NCI-H226 (cell line): ENCODE measurements around the gene TRAPPC2L.
A peak's percentile ranks its signal among the peaks of the same experiment; 100 is the strongest.
"Not testable (repeated sequence)": the region's sequence is repeated elsewhere in the genome, so short reads cannot be mapped to it uniquely, and the experiment has no call there.

Experiments used
- DNase-seq: peaks from one replicate; pipeline ENCODE4 v3.0.0-alpha.2; 2015

The TRAPPC2L gene

DNA sequence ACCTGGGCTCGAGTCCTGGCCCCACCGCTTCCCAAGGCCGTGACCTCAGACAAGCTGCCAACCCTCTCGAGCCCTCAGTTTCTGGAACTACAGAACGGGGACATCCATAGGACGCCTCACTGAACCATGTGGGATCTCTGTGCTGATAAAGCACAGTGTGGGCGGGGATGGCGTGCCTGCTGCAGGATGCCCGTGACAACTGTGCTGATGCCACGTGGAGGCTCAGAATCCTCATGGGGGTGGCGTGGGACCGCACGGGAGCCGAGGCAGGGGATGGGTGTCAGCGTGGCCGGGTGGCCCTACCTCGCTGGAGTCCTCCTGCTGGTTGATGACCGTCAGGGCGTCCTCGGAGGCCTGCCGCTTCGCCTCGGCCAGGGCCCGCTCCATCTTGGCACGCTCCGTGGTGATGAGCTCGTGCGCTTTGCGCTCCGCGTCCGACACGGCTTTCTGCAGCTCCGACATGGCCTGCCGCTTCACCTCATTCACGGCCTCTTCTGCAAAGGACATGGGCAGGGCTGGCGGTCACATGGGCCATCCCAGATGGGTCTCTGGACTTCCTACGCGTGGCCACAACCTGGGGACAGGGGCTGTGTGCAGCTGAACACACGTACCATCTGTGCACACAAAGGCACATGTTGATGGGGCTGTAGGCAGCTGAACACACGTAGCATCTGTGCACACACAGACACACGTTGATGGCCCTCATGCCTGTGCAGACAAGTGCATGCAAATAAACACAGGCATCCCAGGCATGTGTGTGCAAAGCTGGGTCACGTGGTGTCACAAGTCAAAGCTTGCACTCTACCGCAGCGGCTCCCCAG lies 22.2 kb downstream of the TRAPPC2L start:
- no peak for DNase-seq

DNA sequence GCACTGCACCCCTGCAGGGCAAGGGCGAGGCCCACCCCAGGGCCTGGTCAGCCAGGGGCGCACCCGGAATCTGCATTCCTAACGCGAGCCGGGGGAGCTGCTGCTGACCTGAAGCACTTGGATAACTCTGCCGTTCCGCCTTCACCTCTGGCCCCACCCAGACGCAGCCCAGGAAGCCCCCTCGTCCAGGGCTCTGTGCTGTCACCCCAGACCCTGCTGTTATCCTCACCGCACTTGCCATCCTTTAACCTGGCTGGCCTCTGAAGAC lies 22.8 kb downstream of the TRAPPC2L start:
- DNase-seq: no peak

DNA sequence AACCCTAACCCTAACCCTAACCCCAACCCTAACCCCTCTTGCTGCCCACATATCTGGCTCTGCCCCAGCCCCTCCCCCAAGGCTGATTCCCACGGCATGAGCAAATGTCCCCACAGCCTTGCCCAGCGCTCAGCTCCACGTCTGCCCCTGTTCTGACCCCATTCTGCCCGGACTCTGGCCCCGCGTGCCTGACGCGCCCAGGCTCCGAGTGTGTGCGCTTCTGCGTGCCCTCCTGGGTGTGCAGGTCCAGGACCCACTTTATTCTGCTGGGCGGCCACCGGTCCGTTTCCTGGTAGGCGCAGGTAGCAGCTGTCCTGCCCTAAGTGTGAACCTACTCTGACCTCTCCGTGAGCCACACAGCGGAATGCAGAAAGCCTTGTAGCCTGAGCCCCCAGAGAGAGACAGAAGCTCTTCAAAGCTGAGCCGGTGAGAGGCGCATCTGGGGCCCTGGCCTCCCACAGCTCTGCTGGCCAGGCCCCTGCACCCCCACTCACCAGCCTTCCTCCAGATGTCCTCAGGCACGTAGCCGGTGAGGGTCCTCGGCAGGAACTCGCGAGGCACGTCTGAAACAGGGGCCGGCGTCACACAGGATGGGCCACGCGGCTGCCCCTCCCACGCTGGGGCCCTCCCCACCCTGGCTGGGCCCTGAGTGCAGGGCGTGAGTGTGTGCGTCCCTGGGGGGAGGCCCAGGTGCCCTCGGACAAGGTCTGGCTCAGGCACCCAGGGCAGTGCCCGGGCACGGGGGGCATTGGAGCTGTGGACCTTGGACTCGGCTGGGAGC lies 23.5 kb downstream of the TRAPPC2L start:
- DNase-seq: no peak

DNA sequence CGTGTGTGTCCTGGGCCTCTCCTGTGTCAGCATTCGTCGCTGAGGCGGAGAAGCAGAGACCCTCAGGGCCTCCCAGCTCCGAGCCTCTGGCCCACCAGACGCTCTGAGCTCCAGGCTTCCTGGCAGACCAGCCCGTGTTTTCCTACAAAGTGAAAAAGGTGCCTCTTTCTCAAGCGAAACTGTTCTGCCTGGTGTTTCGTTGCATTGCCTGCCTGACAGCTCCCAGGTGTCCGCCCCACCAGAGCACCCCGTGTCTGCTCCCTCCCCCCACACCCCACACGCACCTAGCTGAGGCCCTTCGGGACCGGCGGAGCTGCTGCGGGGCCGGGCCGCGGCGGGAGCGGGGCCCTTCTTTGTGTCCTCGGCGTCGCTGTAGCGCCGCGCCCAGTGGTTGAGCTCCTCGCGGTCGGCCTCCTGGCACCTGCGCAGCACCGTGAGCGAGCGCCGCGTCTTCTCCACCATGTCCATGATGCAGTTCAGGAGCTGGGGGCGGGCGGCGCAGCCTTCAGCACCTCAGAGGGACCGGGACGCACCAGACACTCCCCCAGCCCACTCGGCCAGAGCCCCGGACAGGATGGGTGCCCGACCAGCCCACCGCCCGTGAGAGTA lies 24.2 kb downstream of the TRAPPC2L start:
- DNase-seq: no peak

DNA sequence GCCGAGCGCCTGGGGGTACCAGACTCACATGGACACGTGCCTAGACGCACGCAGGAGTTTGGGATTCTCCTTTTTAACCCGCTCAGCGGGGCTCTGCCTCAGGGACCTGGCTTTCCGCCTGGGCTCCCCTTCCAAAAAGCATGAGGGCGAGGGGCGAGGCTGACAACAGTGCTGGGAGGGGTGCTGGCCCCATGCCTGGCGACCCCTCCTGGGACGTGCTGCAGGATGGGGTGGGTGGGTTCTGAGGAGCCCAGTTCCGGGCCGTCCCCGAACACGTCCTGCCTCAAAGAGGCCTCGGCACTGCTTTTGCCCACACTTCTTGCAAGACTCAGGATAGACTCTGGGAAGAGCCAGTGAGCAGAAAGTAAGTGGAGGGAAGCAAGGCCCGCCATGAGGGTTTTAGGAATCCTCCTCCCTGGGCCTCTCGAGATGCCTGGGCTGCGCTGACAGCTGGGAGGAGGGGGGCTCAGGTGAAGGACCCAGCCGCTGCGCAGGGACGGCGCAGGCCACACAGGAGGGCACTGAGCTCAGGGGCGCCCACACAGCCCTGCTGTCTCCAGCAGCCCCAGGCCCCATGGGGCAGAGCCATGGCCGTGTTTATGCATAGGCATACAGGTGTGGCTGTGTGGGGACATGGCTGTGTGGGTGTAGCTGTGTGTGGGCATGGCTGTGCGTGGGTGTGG lies 24.9 kb downstream of the TRAPPC2L start:
- no peak for DNase-seq

DNA sequence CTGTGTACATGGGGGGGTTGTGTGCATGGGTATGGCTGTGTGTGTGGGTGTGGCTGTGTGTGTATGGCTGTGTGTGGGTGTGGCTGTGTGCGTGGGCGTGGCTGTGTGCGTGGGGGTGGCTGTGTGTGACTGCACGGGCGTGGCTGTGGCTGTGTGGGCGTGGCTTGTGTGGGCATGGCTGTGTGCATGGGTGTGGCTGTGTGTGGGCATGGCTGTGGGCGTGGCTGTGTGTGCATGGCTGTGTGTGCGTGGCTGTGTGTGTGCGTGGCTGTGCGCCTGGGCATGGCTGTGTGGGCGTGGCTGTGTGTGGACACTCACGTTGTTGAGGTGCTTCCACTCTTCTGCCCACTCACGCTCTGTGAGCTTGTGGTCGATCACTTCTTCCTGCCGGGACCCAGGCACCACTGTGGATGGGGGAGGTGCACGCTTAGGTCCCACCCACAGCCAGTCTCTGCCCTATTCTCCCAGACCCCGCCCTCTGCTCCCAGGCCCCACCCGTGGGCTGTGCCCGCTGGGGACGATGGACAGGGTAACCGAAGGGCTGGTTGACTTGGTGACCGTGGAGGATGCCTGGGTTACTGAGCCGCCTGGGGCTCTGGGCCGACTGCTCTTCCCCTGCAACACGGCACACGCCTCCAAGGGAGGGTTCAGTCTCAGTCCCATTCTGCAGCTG lies 25.6 kb downstream of the TRAPPC2L start:
- DNase-seq: peak; percentile 23

DNA sequence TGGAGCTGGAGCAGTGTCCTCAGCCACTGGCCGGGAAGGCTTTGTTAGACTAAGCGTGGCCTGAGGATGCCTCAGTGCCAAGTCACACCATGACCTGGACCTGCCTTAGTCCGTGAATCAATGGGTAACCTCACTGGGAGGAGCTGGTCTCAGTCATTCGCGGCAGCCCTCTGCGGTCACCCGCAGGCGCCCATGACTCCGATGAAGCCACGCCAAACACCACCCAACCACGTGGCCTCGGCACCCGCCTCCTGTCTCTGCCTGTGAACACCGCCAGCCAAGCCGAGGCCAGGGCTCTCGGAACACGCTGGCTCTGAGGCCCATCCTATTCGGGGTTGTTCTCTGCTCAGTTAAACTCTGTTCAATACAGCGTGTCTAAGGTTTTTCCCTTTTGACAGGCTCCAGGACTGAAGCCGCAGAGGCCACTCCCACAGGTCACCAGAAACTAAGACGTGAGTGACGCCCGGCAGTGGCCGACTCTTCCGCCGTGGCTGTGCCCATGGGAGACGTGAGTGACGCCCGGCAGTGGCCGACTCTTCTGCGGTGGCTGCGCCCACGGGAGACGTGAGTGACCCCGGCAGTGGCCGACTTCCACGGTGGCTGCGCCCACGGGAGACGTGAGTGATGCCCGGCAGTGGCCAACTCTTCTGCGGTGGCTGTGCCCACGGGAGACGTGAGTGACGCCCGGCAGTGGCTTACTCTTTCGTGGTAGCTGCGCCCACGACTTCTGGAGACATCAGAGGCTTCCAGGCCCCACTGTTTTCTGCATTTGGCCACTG lies 26.4 kb downstream of the TRAPPC2L start:
- DNase-seq: no peak

DNA sequence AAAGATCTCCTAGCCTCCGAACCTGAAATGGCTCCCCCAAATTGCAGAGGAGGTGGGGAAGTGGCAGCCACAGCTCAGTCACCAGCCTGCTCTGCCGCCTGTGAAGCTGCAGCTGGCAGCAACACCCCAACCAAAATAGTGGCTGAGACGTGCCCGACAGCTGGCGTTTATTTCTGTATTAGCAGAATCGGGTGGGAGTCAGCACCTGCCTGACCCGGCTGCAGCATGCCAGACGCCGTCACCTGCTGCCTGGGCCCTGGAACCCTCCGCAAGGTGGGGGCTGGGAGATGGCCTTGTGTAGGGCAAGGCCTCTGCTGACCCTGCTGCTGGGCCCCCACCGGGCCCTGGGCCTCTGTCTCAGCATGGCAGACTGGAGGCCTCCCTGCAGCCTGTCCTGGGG lies 27.0 kb downstream of the TRAPPC2L start:
- DNase-seq: no peak

DNA sequence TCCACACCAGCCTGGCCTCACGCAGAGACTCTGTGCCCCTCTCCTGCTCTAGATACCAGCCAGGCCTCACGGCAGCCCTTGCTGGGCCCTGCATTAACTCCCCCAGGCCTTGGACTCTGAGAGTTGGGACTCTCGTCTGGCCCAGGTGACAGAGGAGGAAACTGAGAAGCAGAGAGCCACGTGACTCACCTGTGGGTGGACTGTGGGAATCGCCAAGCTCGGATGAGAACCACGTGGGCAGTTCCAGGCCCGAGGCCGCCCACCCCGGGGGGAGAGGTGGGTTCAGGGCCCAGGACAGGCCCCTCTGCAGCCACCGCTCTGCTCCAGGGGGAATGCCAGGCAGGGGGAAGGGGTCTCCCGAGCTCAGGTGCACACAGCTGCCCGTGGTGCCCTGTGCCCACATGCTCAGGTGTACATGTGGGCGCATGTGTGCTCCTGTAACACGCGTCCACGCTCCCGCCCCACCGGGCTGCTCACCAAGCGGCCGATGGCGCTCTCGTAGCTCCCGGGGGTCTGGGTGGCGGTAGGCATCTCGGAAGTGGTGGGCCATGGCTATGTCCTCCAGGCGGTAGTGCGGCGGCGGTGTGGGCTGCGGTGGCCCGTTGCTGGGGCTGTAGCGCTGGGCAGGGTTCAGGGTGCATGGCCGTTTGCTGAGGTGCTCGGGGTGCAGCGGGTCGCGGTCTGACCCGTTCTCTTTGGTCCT lies 27.8 kb downstream of the TRAPPC2L start:
- DNase-seq: no peak

DNA sequence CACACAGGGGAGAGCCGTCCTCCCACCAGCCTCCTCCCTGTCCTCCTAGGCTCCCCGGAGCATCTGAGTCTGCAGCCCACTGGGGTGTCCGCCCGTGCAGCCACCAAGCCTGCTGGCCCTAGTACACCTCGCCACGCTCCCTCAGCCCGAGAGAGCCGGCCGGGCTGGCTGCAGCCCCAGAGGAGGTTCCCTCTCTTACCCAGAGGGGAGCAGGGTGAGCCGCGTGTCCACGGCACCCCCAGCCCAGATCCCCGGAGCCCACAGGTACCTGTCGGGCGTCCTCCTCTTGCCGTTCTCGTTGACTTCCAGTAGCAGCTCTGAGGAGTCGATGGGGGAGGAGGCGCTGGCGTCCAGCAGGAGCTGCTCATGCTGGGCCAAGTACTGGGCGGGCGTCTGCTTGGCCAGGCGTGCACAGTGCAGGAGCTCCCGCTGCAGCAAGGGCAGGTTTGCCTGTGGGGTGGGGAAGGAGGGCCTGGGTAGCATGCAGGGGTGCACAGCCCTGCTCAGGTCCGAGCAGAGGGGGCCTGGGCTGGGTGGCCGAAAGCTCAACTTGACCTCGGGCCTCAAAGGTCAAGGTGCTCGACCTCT lies 28.9 kb downstream of the TRAPPC2L start:
- DNase-seq: no peak

DNA sequence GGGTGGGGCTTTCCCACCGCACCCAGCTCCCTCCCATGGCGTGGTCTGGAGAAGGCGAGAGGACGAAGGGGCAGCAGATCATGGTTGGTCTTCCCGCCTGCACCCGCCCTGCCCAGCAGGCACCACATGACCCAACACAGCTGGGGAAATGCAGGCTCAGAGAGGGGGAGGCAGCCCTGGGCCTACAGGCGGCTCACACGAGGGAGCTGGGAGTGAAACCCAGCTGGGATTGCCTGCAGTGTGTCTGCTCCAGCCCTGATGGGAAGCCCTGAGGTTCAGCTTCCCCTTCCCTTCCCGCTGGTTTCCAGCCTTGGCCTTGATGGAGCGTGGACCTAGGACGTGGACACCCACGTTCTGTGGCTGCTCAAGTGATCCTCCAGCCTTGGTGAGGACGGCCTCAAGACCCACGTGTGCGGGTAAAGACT lies 29.5 kb downstream of the TRAPPC2L start:
- no peak for DNase-seq

DNA sequence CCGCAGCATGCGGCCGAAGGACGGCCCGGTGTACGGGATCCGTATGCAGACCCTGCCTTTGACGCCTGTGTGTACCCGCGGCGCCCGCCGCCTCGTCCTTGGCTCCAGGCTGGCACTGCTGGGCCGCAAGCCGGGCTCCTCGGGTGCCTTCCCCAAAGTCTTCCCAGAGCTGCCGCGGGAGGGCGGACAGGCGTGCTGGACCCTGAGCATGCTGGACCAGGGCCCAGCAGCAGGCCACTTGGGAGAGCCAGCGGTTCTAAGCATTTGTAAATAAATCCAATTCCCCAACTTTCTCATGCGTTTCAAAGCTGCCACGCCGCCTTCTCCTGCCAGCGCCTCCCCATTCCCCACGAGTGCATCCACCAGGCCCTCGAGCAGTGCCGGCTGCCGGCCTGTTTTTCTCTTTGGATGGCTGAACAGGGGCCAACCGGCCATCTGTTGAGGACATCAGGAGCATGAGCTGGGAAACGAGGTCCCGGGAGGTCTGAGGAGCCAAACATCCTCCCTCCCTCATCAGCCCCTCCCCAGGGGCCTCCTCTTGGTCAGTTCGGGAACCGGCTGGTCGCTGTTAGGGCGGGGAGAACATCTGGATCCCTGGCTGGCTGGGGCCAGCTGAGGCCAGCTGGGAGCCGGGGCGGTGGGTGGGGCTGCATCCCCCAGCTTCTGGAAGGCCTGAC lies 30.1 kb downstream of the TRAPPC2L start:
- no peak for DNase-seq

DNA sequence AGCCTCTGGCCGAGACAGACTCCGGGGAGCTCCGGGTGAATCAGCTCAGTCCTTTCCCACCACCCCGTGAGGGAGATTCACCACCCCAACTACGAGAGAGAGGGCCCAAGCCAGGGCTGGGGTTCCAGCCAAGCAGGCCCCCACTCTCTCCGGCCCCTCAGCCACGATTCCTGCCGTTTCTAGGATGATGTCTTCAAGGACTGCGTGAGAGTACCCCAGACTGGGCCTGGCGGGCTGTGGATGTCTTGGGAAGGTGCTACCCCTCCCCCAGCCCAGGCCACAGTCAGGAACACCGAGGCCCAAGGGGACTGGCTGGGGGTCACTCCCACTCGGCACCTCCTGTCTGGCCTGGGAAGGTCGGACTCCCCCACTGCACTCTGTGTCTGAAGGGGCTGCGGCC lies 31.1 kb downstream of the TRAPPC2L start:
- no peak for DNase-seq

DNA sequence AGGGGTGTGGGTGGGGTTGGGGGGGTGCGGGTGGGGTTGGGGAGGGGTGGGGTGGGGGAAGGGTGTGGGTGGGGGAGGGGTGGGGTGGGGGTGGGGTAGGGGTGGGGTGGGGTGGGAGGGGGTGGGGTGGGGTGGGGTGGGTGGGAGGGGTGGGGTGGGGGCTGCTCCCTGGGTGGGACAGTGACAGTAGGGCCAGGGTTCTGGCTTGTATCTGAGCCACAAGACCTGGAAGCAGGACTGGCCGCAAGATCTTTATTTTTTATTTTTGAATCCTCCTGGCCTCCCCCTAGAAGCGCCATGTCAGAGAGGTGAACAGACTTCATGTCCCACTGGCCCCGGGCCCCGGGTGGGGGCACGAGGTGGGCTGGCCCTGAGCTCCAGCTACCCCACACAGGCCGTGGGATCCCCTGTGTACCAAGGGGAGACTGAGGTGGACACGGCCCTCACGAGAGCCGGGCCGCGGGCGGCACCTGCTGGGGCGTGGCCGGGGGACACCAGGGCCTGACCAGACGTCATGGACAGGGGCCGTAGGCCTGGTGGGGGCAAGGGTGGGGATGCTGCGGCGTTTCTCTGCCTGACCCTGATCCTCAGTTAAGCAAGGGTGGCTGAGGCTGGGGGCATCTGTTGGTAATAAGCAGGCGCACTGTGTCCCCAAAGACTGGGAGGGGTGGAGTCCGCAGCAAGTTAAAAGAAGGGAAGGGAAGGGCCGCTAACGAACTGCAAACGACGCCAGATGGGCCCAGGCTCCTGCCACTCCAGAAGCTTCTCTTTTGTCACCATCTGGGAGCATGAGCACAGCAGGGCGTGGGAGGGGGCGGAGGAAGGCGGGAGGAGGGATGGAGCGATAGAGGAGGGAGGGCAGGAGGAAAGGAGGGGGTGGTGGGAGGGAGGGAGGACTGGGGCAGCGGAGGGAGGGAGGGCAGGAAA lies 31.8 kb downstream of the TRAPPC2L start:
- DNase-seq: no peak

DNA sequence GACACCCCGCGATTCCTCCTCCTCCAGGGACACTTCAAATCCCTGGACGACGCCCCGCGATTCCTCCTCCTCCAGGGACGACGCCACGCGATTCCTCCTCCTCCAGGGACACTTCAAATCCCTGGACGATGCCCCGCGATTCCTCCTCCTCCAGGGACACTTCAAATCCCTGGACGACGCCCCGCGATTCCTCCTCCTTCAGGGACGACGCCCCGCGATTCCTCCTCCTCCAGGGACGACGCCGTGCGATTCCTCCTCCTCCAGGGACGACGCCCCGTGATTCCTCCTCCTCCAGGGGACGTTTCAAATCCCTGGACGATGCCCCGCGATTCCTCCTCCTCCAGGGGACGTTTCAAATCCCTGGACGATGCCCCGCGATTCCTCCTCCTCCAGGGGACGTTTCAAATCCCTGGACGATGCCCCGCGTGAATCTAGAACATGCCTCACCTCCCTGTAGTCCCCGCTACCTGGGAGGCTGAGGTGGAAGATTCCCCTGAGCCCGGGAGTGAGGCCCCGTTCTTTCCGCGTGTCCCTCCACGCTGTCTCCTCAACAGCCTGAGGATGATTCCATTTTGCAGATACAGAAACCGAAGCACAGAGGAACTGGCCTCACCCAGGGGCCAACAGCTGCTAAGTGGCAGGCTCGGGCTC lies 32.9 kb downstream of the TRAPPC2L start:
- DNase-seq: not testable (repeated sequence)

DNA sequence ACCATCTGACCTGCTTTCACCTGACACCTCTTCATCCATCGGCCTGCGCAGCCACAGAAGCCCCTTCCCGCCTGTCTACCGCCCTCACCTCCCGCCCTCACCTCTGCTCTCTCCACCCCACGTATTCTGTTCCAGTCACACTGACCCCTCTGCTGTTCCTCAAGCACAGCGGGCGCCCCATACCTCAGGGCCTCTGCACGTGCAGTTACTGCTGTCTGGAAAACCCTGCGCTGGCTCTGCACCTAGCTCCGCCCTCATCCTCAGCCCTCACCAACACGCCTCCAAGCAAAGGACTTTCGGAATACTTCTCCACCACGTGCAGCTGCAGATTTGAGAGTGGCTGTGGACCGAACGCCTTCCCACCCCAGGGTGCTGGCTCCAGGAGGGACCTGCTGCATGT lies 34.2 kb downstream of the TRAPPC2L start:
- DNase-seq: no peak

DNA sequence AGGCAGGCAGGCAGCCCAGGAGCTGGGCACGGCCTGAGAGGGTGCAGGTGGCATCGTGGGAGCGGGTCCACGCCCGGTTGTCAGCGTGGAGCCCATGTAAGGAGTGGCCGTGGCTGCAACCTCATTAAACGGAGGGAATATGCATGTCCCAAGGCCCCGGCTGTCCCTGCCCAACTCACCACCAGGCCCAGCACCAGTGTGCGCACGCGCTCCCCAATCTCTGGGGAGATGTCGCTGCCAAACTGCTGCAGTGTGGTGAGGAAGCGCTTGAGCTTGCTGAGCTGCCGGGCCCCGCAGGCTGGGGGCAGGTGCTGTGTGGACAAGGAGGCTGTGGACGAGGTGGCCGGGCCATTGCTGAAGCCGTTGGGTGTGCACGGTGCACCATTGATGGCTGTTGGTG lies 35.1 kb downstream of the TRAPPC2L start:
- DNase-seq: no peak

DNA sequence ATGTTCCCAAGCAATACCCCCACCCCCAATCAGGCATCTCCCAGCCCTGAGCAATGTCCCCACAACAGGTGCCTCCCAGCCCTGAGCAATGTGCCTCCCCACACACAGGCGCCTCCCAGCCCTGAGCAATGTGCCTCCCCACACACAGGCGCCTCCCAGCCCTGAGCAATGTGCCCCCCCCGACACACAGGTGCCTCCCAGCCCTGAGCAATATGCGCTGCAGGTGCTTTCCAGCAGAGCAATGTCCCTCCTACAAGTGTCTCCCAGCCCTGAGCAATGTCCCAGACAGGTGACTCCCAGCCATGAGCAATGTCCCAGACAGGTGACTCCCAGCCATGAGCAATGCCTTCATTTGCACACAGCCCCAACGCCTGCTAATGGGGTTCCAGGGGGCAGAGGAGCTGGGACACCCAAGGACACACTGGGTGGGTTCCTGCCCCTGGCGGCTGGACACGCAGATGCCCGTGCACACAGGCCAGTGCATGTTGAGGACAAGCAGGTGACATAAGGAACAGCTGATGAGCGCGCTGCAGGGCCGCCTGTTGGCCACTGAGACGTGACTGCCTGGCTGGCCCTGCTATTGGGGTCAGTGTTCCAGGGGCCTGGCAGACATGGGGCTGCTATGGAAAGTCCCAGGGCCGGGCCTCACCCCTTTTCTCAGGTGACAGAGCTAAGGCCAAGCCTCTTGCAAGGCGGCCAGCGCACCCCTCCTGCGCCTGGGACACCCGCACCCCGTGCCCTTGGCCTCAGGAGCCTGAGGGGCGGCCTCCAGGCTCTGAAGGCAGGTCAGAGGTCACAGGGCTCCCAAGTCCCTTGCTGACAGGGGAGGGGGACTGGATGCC lies 36.4 kb downstream of the TRAPPC2L start:
- no peak for DNase-seq
